Ishikawa (cell line): ENCODE results near the gene TRPV3.

Source experiments
- CEBPB ChIP-seq: IDR thresholded peaks from 2 replicates; pipeline ENCODE4 v1.6.1; 2012
- EP300 ChIP-seq: IDR thresholded peaks from 2 replicates; pipeline ENCODE4 v1.6.1; 2012; ENCODE audit warnings: borderline replicate concordance
- FOXM1 ChIP-seq: IDR thresholded peaks from 2 replicates; pipeline ENCODE4 v1.6.1; 2012; ENCODE audit warnings: low read depth, borderline replicate concordance
- NFIC ChIP-seq: IDR thresholded peaks from 2 replicates; pipeline ENCODE4 v1.6.1; 2012
- RAD21 ChIP-seq: IDR thresholded peaks from 2 replicates; pipeline ENCODE4 v1.6.1; 2012; ENCODE audit warnings: low read depth
- REST ChIP-seq: IDR thresholded peaks from 2 replicates; pipeline ENCODE4 v1.6.1; 2012; ENCODE audit warnings: low read depth, mild to moderate bottlenecking
- TAF1 ChIP-seq: IDR thresholded peaks from 2 replicates; pipeline ENCODE4 v1.6.1; 2012; ENCODE audit warnings: low read depth, mild to moderate bottlenecking
- USF1 ChIP-seq: IDR thresholded peaks from 2 replicates; pipeline ENCODE4 v1.6.1; 2012

DNA sequence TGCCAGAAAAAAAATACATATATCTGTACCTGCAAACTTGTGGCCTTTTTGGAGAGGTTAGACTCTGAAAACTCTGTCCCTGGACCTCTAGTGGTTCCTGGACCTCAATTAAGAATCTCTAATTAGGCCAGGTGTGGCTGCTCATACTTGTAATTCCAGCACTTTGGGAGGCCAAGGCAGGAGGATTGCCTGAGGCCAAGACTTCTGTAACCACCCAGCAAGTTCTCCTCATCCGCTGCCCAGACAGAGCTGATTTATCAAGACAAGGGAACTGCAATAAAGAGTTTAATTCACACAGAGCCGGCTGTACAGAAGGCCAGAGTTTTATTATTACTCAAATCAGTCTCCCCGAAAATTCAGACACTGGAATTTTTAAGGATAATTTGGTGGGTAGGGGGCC, 77.6 kb downstream of the TRPV3 start:
- TF ChIP-seq NFIC (no peak), TAF1 (no peak), RAD21 (no peak), EP300 (no peak), CEBPB (no peak), USF1 (no peak), FOXM1 (no peak), REST (no peak)
